Mesenchymal stem cell (in vitro differentiated cells and primary cell): ENCODE results near the gene C6orf132.
A peak's percentile ranks its signal among the peaks of the same experiment; 100 is the strongest.

Source experiments
- DNase-seq: peaks from one replicate; pipeline ENCODE4 v3.0.0-alpha.2; 2013
- H2AFZ ChIP-seq: one replicate; pipeline ENCODE4 v1.6.1; 2013; ENCODE audit warnings: low read depth, mild to moderate bottlenecking, control low read depth, inconsistent platforms, low read length, moderate library complexity
- H2AK5ac ChIP-seq: 2 replicates; pipeline ENCODE4 v1.6.1; 2013; ENCODE audit warnings: low read length, moderate library complexity, mild to moderate bottlenecking, inconsistent platforms; ENCODE audit not compliant: severe bottlenecking
- H2BK120ac ChIP-seq: one replicate; pipeline ENCODE4 v1.6.1; 2013; ENCODE audit warnings: low read depth, mild to moderate bottlenecking, inconsistent platforms, low read length, moderate library complexity
- H2BK12ac ChIP-seq, 2 experiments: one replicate each; pipeline ENCODE4 v1.6.1; 2013; ENCODE audit warnings: inconsistent platforms in 2 of 2, low read length in 2 of 2, mild to moderate bottlenecking in 2 of 2, moderate library complexity in 2 of 2, control low read depth in 1 of 2
- H2BK15ac ChIP-seq: one replicate; pipeline ENCODE4 v1.6.1; 2013; ENCODE audit warnings: mild to moderate bottlenecking, low read depth, inconsistent platforms; ENCODE audit not compliant: poor library complexity, severe bottlenecking
- H2BK5ac ChIP-seq: 2 replicates; pipeline ENCODE4 v1.6.1; 2013; ENCODE audit warnings: low read depth, mild to moderate bottlenecking, low read length, control low read depth, inconsistent platforms; ENCODE audit not compliant: poor library complexity, severe bottlenecking
- H3K14ac ChIP-seq, 2 experiments: one replicate each; pipeline ENCODE4 v1.6.1; 2013; ENCODE audit warnings: inconsistent platforms in 2 of 2, low read length in 2 of 2, control low read depth in 1 of 2, mild to moderate bottlenecking in 1 of 2, moderate library complexity in 1 of 2
- H3K18ac ChIP-seq, 2 experiments: one replicate each; pipeline ENCODE4 v1.6.1; 2013; ENCODE audit warnings: inconsistent platforms in 2 of 2, low read length in 2 of 2, control low read depth in 1 of 2, low read depth in 1 of 2, mild to moderate bottlenecking in 1 of 2
- H3K23ac ChIP-seq, 2 experiments: one replicate each; pipeline ENCODE4 v1.6.1; 2013; ENCODE audit warnings: inconsistent platforms in 2 of 2, low read length in 2 of 2, mild to moderate bottlenecking in 2 of 2, moderate library complexity in 2 of 2, control low read depth in 1 of 2
- H3K27ac ChIP-seq: 2 replicates; pipeline ENCODE4 v1.5.1; 2013; ENCODE audit warnings: mild to moderate bottlenecking, moderate library complexity, low read length, control low read depth, inconsistent platforms; ENCODE audit not compliant: poor library complexity, severe bottlenecking
- H3K27me3 ChIP-seq, 2 experiments: 2 replicates each; pipeline versions ENCODE4 v1.6.1 to v1.7.0; 2013; ENCODE audit warnings: low read length in 2 of 2, mild to moderate bottlenecking in 2 of 2, moderate library complexity in 2 of 2, control low read depth in 1 of 2, inconsistent platforms in 1 of 2; ENCODE audit not compliant: control insufficient read depth in 1 of 2, insufficient read depth in 1 of 2
- H3K36me3 ChIP-seq, 2 experiments: 2 replicates each; pipeline versions ENCODE4 v1.6.1 to v1.7.0; 2013; ENCODE audit warnings: low read length in 2 of 2, control low read depth in 1 of 2, inconsistent platforms in 1 of 2, low read depth in 1 of 2, mild to moderate bottlenecking in 1 of 2; ENCODE audit not compliant: insufficient read depth in 2 of 2, control insufficient read depth in 1 of 2
- H3K4ac ChIP-seq, 2 experiments: one replicate each; pipeline ENCODE4 v1.6.1; 2013; ENCODE audit warnings: inconsistent platforms in 2 of 2, low read length in 2 of 2, mild to moderate bottlenecking in 2 of 2, moderate library complexity in 2 of 2, control low read depth in 1 of 2, low read depth in 1 of 2
- H3K4me1 ChIP-seq: 2 replicates; pipeline ENCODE4 v1.6.1; 2013; ENCODE audit warnings: low read depth, low read length, control low read depth; ENCODE audit not compliant: control insufficient read depth, insufficient read depth
- H3K4me2 ChIP-seq: 2 replicates; pipeline ENCODE4 v1.6.1; 2013; ENCODE audit warnings: low read length, mild to moderate bottlenecking, inconsistent platforms; ENCODE audit not compliant: poor library complexity, severe bottlenecking
- H3K4me3 ChIP-seq, 2 experiments: 2 replicates each; pipeline versions ENCODE4 v1.5.1 to v1.7.0; 2013; ENCODE audit warnings: low read length in 2 of 2, mild to moderate bottlenecking in 2 of 2, control low read depth in 1 of 2, low read depth in 1 of 2; ENCODE audit not compliant: insufficient read depth in 1 of 2
- H3K79me1 ChIP-seq: replicated peaks from 2 replicates; pipeline ENCODE4 v1.6.1; 2013; ENCODE audit warnings: mild to moderate bottlenecking, control low read depth, low read length, inconsistent platforms; ENCODE audit not compliant: poor library complexity, severe bottlenecking
- H3K9ac ChIP-seq: 2 replicates; pipeline ENCODE4 v1.7.0; 2013; ENCODE audit warnings: mild to moderate bottlenecking, low read length, moderate library complexity
- H3K9me3 ChIP-seq: 2 replicates; pipeline ENCODE4 v1.7.0; 2013; ENCODE audit warnings: mild to moderate bottlenecking, low read length; ENCODE audit not compliant: control insufficient read depth
- H4K8ac ChIP-seq: one replicate; pipeline ENCODE4 v1.6.1; 2013; ENCODE audit warnings: inconsistent platforms, mild to moderate bottlenecking, low read length, moderate library complexity
- H4K91ac ChIP-seq: one replicate; pipeline ENCODE4 v1.6.1; 2013; ENCODE audit warnings: mild to moderate bottlenecking, low read length, inconsistent platforms
- WGBS: methylation state at CpG from one replicate; pipeline ENCODE4 v1.1.7; 2013; ENCODE audit warnings: mixed read lengths; 5-methylcytosine and 5-hydroxymethylcytosine counted together

The C6orf132 gene

GRCh38 chr6:42165016-42165415 lies 22.6 kb upstream of the C6orf132 start:
- H4K91ac ChIP-seq: no peak overlapping the region
- no peak overlapping the region for H2AFZ ChIP-seq
- H2BK15ac ChIP-seq: peak overlapping the region; percentile 63
- H3K4ac ChIP-seq: peak overlapping the region in 1 of 2 experiments; percentile 6
- H2BK5ac ChIP-seq: peak overlapping the region; percentile 15
- H4K8ac ChIP-seq: peak overlapping the region; percentile 76
- no peaks in the 10 kb centered on the region for H3K79me1 ChIP-seq
- no peak overlapping the region for H3K14ac ChIP-seq
- H3K9ac ChIP-seq: no peak overlapping the region
- H3K36me3 ChIP-seq: no peaks in the 10 kb centered on the region
- H3K9me3 ChIP-seq: no peaks in the 10 kb centered on the region
- H3K27ac ChIP-seq: peak overlapping the region; percentile 85
- no peak overlapping the region for H3K18ac ChIP-seq
- peaks cover 20% of the 10 kb centered on the region for H3K4me1 ChIP-seq
- peak overlapping the region; percentile 49 for H3K4me2 ChIP-seq
- no peak overlapping the region for H2BK120ac ChIP-seq
- peak overlapping the region; percentile 42 to 60 for H2BK12ac ChIP-seq
- no peak overlapping the region for H3K23ac ChIP-seq
- DNase-seq: peak; percentile 44
- H2AK5ac ChIP-seq: peak overlapping the region; percentile 99
- H3K4me3 ChIP-seq: no peak overlapping the region
- WGBS: 78% methylated on average over 9 of the region's 9 CpGs
- H3K27me3 ChIP-seq: no peaks in the 10 kb centered on the region

GRCh38 chr6:42163981-42164380 lies 21.6 kb upstream of the C6orf132 start:
- Histone ChIP-seq H3K4me2 (no peak overlapping the region), H2AK5ac (peak overlapping the region; percentile 1), H2BK5ac (no peak overlapping the region), H3K27me3 (peaks cover 0 to 1% of the 10 kb centered on the region in 2 experiments), H4K8ac (peak overlapping the region; percentile 79), H3K79me1 (no peaks in the 10 kb centered on the region), H3K23ac (no peak overlapping the region), H2BK12ac (no peak overlapping the region), H3K9me3 (no peaks in the 10 kb centered on the region), H2BK120ac (no peak overlapping the region), H3K27ac (no peak overlapping the region), H3K18ac (no peak overlapping the region), H3K9ac (no peak overlapping the region), H4K91ac (no peak overlapping the region), H2AFZ (no peak overlapping the region), H3K4me1 (peaks cover 20% of the 10 kb centered on the region), H3K36me3 (no peaks in the 10 kb centered on the region), H2BK15ac (no peak overlapping the region), H3K4ac (no peak overlapping the region), H3K14ac (no peak overlapping the region), H3K4me3 (no peak overlapping the region)
- 23% methylated on average over 1 of the region's 1 CpG for WGBS
- peak; percentile 58 for DNase-seq

GRCh38 chr6:42162812-42163211 lies 20.4 kb upstream of the C6orf132 start:
- H2AK5ac ChIP-seq: no peak overlapping the region
- H3K9me3 ChIP-seq: no peaks in the 10 kb centered on the region
- H3K4me2 ChIP-seq: no peak overlapping the region
- H3K27ac ChIP-seq: no peak overlapping the region
- peak overlapping the region; percentile 20 to 47 for H3K4ac ChIP-seq
- WGBS: 94% methylated on average over 13 of the region's 13 CpGs
- no peak overlapping the region for H3K18ac ChIP-seq
- H3K79me1 ChIP-seq: no peaks in the 10 kb centered on the region
- no peak overlapping the region for H2AFZ ChIP-seq
- H3K23ac ChIP-seq: no peak overlapping the region
- peaks cover 0 to 5% of the 10 kb centered on the region in 2 experiments for H3K27me3 ChIP-seq
- no peak overlapping the region for H4K8ac ChIP-seq
- no peak overlapping the region for H2BK5ac ChIP-seq
- H3K4me1 ChIP-seq: peaks cover 20% of the 10 kb centered on the region
- H3K4me3 ChIP-seq: no peak overlapping the region
- H2BK15ac ChIP-seq: no peak overlapping the region
- peak overlapping the region in 1 of 2 experiments; percentile 33 for H2BK12ac ChIP-seq
- H2BK120ac ChIP-seq: no peak overlapping the region
- no peak overlapping the region for H3K14ac ChIP-seq
- H3K9ac ChIP-seq: no peak overlapping the region
- no peaks in the 10 kb centered on the region for H3K36me3 ChIP-seq
- H4K91ac ChIP-seq: peak overlapping the region; percentile 52
- DNase-seq: no peak

GRCh38 chr6:42162384-42162783 lies 20.0 kb upstream of the C6orf132 start:
- peaks cover 20% of the 10 kb centered on the region for H3K4me1 ChIP-seq
- no peaks in the 10 kb centered on the region for H3K36me3 ChIP-seq
- peaks cover 0 to 5% of the 10 kb centered on the region in 2 experiments for H3K27me3 ChIP-seq
- no peak overlapping the region for H2BK5ac ChIP-seq
- no peak overlapping the region for H2BK15ac ChIP-seq
- no peak overlapping the region for H3K4me2 ChIP-seq
- no peaks in the 10 kb centered on the region for H3K79me1 ChIP-seq
- H3K4ac ChIP-seq: peak overlapping the region; percentile 20 to 47
- WGBS: 37% methylated on average over 7 of the region's 7 CpGs
- H2BK12ac ChIP-seq: peak overlapping the region in 1 of 2 experiments; percentile 33
- H3K9me3 ChIP-seq: no peaks in the 10 kb centered on the region
- no peak overlapping the region for H3K27ac ChIP-seq
- H3K9ac ChIP-seq: no peak overlapping the region
- no peak overlapping the region for H3K4me3 ChIP-seq
- peak overlapping the region; percentile 67 for H4K8ac ChIP-seq
- H4K91ac ChIP-seq: no peak overlapping the region
- no peak overlapping the region for H2AFZ ChIP-seq
- no peak for DNase-seq
- H2AK5ac ChIP-seq: no peak overlapping the region
- H3K23ac ChIP-seq: no peak overlapping the region
- no peak overlapping the region for H2BK120ac ChIP-seq
- no peak overlapping the region for H3K18ac ChIP-seq
- no peak overlapping the region for H3K14ac ChIP-seq
